CD4-positive, alpha-beta T cell treated with Interleukin-1 beta for 1 hour (primary cell): Measurements from ENCODE around the gene FAM219A.
A peak's percentile ranks its signal among the peaks of the same experiment; 100 is the strongest.

Source experiments
- DNase-seq, 2 donors: peaks; one replicate each; pipeline ENCODE4 v3.0.0-alpha.2; 2020 to 2022

The FAM219A gene

GRCh38 chr9:34398875-34399274 lies 59.5 kb downstream of the FAM219A start:
- no peak for DNase-seq

- DNase-seq, result no peak
Observed at GRCh38 chr9:34396276-34397214, 61.8 kb downstream of the FAM219A start.

GRCh38 chr9:34392511-34392910 lies 65.9 kb downstream of the FAM219A start:
- no peak for DNase-seq

GRCh38 chr9:34387239-34387638 lies 71.1 kb downstream of the FAM219A start:
- DNase-seq, result no peak

GRCh38 chr9:34386656-34387055 lies 71.7 kb downstream of the FAM219A start:
- no peak for DNase-seq

GRCh38 chr9:34385561-34386230 lies 72.7 kb downstream of the FAM219A start:
- no peak for DNase-seq

GRCh38 chr9:34384368-34385165 lies 73.8 kb downstream of the FAM219A start:
- no peak for DNase-seq

- no peak for DNase-seq
Observed at GRCh38 chr9:34383904-34384303, 74.5 kb downstream of the FAM219A start.

- no peak for DNase-seq
Observed at GRCh38 chr9:34382879-34383278, 75.5 kb downstream of the FAM219A start.

- DNase-seq, result no peak
Observed at GRCh38 chr9:34382054-34382453, 76.3 kb downstream of the FAM219A start.

GRCh38 chr9:34381323-34381722 lies 77.0 kb downstream of the FAM219A start:
- peak in 1 of 2 donors; percentile 15 for DNase-seq

GRCh38 chr9:34380511-34381315 lies 77.7 kb downstream of the FAM219A start:
- peak; percentile 80 to 81 for DNase-seq

- no peak for DNase-seq
Observed at GRCh38 chr9:34380034-34380510, 78.3 kb downstream of the FAM219A start.

- peak; percentile 89 to 93 for DNase-seq
Observed at GRCh38 chr9:34379334-34380033, 78.9 kb downstream of the FAM219A start.

- no peak for DNase-seq
Observed at GRCh38 chr9:34378376-34379060, 79.9 kb downstream of the FAM219A start.

- DNase-seq, result no peak
Observed at GRCh38 chr9:34377404-34377746, 81.0 kb downstream of the FAM219A start.

- DNase-seq, result peak; percentile 98
Observed at GRCh38 chr9:34376596-34377403, 81.6 kb downstream of the FAM219A start, which contains the start of gene MYORG. Gene MYORG (minus strand): TSS chr9:34376898. CDS start chr9:34372943, 3,955 bp downstream.

- DNase-seq, result peak; percentile 62 to 65
Observed at GRCh38 chr9:34375901-34376595, 82.3 kb downstream of the FAM219A start.

GRCh38 chr9:34374905-34375552 lies 83.3 kb downstream of the FAM219A start:
- DNase-seq, result no peak
